ENCODE data around the gene C1orf35. TPM values are rescaled to one million over a fixed set of nuclear protein-coding genes. Genes with fewer than 3 reads are reported as not detected.

Gene C1orf35
- polyA plus RNA-seq, 5 donors, result 12.1 to 22.0 (median 16.6) TPM

- no peak for DNase-seq
These were observed 7.2 kb downstream of the C1orf35 start for GRCh38 chr1:228095938-228096337.

GRCh38 chr1:228095161-228095560 lies 8.0 kb downstream of the C1orf35 start:
- no peak for DNase-seq

GRCh38 chr1:228094432-228095016 lies 8.6 kb downstream of the C1orf35 start:
- DNase-seq, result no peak

- no peak for DNase-seq
These were observed 9.8 kb downstream of the C1orf35 start for GRCh38 chr1:228093050-228093906.

- no peak for DNase-seq
These were observed 10.6 kb downstream of the C1orf35 start for GRCh38 chr1:228092342-228093049.

- no peak for DNase-seq
These were observed 12.0 kb downstream of the C1orf35 start for GRCh38 chr1:228091084-228091483.

GRCh38 chr1:228090613-228091081 lies 12.5 kb downstream of the C1orf35 start:
- no peak for DNase-seq

- no peak for DNase-seq
These were observed 13.4 kb downstream of the C1orf35 start for GRCh38 chr1:228089519-228090380.

- no peak for DNase-seq
These were observed 14.3 kb downstream of the C1orf35 start for GRCh38 chr1:228088586-228089498.

GRCh38 chr1:228087771-228088251 lies 15.3 kb downstream of the C1orf35 start:
- DNase-seq, result no peak

- DNase-seq, result peak; percentile 44 to 67
These were observed 17.7 kb downstream of the C1orf35 start for GRCh38 chr1:228085287-228085951.

GRCh38 chr1:228084797-228085196 lies 18.3 kb downstream of the C1orf35 start:
- no peak for DNase-seq

- no peak for DNase-seq
These were observed 18.8 kb downstream of the C1orf35 start for GRCh38 chr1:228084325-228084724.

GRCh38 chr1:228083871-228084278 lies 19.2 kb downstream of the C1orf35 start:
- DNase-seq, result peak in 1 of 2 donors; percentile 23

- peak; percentile 44 to 50 for DNase-seq
These were observed 19.9 kb downstream of the C1orf35 start for GRCh38 chr1:228082918-228083870.

GRCh38 chr1:228082214-228082917 lies 20.8 kb downstream of the C1orf35 start, which contains the start of gene ARF1:
Gene ARF1 (plus strand): TSS chr1:228082708. CDS start chr1:228097115, 14,407 bp downstream.
- peak; percentile 96 to 98 for DNase-seq

GRCh38 chr1:228081578-228082213 lies 21.4 kb downstream of the C1orf35 start:
- DNase-seq, result no peak

All from right lung (tissue), 5 donors.